SK-N-DZ (cell line): Measurements from ENCODE around the gene ITPK1.
"Not testable (repeated sequence)": the region's sequence is repeated elsewhere in the genome, so short reads cannot be mapped to it uniquely, and the experiment has no call there.

ENCODE experiments used
- DNase-seq: peaks from one replicate; pipeline ENCODE4 v3.0.0-alpha.2; 2015; ENCODE audit warnings: low spot score

ITPK1 gene

GRCh38 chr14:93131257-93131820 lies 15.6 kb upstream of the ITPK1 start:
- not testable (repeated sequence) for DNase-seq

DNA sequence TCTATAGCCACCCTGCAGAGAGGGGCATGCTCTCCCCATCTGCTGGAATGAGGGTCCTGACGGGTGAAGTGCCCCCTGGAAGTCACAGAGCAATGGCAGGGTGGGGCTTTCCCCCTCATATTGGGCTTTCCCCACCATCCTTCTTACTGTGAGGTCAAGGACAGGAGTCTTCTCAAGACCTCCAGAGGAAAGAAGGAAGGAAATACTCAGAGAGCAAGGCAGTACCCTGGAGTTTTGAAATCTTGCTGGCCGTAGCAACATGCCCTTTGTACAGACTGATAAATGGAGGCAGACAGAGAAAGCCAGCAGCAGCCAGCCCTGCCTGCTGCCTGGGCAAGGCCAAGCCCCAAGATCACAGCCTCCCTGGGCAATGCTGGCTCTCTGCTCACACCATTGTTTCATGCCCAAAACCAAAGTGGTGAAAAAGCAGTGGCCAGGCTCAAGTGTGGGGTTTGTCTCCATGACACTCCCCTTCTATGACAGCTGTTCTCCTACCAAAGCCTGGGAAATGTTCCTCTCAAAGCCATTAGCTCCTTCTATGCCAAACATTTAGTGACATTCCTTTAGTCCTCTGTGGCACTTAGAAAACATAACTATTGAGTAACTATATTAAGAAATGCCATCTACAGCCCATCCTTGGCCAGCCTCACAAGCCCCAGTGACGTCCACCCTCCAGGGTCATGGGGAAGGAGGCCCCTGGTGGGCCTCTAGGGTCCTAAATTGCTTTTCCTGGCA lies 13.2 kb upstream of the ITPK1 start:
- no peak for DNase-seq

DNA sequence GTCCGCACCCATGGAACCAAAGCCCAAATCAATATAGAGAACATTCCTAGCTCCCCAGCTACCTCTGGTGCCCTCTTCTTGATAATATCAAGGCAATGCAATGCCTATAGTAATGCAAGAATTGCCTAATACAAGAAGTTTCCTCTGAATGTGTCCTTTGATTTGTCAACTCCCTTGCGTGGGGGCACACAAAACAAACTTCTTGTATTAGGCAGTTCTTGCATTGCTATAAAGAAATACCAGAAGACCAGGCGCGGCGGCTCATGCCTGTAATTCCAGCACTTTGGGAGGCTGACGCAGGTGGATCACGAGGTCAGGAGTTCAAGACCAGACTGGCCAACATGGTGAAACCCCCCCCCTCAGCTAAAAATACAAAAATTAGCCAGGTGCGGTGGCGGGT lies 10.4 kb upstream of the ITPK1 start:
- no peak for DNase-seq

- DNase-seq = no peak
These were observed 7.1 kb upstream of the ITPK1 start for GRCh38 chr14:93122826-93123225.

GRCh38 chr14:93121030-93121834 lies 5.5 kb upstream of the ITPK1 start:
- no peak for DNase-seq

DNA sequence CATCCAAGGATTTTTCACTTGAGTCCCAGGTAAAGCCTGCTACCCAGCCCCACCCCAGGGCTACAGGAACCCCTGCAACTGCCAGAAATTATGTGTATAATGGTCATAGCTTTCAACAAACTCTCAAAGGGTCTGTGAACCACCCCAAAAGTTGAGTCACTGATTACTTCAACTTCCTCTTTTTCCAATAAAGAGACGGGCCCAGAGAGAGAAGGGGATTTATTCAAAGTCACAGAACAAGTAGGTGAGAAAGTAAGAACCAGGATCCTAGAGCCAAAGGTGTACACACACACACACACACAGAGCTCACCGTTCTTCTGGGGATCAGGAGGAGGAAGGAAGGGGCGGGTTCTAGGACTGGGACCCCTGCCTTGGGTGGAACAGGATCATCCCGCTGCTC lies 4.8 kb upstream of the ITPK1 start:
- no peak for DNase-seq

DNA sequence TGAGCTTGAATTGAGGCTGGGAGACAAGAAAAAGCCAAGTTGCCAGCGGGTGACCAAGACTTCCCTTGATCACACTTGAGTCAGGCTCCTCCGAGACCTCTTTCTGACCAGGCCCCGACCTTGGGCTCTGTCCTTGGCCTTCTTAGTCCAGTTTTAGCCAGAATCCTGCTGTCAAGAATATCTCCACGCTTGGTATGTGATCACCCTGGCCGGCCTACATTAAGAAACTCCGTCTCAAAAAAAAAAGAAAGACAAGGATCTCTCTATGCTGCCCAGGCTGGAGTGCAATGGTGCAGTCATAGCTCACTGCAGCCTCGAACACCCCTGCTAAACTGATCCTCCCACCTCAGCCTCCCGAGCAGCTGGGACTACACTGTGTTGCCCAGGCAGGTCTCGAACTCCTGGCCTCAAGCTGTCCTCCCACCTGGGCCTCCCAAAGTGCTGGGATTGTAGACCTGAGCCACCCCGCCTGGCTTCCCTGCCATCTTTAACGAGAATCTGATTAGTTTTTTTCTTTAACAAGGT lies 1.0 kb upstream of the ITPK1 start:
- DNase-seq = no peak

- DNase-seq = peak; percentile 57
These were observed 480 bp downstream of the ITPK1 start for GRCh38 chr14:93115069-93115820.

GRCh38 chr14:93114713-93115068 lies 1.0 kb downstream of the ITPK1 start:
- DNase-seq = no peak

DNA sequence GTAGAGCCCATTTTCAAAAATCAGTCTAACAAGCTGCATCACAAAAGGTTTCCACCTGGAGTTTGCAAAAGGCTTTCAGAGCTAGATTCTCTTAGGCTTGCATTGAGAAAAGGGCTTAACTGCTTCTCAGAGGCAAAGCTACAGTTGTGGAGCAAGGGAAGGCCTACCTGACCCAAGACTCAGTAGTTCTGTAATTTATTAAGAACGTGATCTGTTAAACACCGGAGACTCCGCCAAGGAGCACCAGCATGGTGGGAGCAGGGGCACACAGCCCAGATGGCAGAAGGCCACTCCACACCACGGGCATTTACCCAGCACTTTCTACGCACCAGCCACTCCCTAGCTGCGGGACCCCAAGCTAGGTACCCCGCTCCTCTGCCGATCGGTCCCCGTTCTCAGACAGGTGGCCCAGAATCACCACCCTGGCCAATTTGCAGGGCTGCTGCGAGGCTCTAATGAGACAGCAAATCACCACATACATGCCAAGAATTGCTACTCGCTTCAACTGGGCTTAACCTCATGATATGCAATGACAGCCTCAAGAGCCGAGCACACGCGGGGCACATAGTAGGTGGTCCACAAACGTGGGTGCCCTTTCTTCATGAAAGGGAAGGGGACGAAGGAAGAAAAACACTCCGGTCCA lies 1.5 kb downstream of the ITPK1 start:
- DNase-seq = no peak

DNA sequence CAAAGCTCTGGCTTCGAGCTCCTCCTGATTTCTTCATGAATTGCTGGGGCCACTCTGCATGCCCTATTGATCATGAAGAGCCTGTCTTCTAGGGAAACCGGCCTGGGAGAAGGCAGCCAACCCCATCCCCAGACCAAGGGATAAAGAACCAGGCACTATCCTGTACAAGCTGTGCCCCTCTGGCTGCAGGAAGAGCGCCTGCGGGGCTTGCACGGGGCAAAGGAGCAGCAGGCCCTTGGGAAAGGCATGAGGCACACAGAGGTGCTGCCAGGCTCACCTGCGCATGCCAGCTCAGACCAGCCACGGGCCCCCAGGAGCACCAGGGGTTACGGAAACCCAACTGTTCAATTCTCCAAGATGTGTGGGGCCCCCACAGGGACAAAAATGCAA lies 2.1 kb downstream of the ITPK1 start:
- DNase-seq = no peak

GRCh38 chr14:93112891-93113677 lies 2.6 kb downstream of the ITPK1 start:
- peak; percentile 63 for DNase-seq

- DNase-seq = not testable (repeated sequence)
These were observed 4.2 kb downstream of the ITPK1 start for GRCh38 chr14:93111541-93111940.

- DNase-seq = no peak
These were observed 4.8 kb downstream of the ITPK1 start for GRCh38 chr14:93110856-93111419.

- DNase-seq = no peak
These were observed 5.9 kb downstream of the ITPK1 start for GRCh38 chr14:93109572-93110481.

DNA sequence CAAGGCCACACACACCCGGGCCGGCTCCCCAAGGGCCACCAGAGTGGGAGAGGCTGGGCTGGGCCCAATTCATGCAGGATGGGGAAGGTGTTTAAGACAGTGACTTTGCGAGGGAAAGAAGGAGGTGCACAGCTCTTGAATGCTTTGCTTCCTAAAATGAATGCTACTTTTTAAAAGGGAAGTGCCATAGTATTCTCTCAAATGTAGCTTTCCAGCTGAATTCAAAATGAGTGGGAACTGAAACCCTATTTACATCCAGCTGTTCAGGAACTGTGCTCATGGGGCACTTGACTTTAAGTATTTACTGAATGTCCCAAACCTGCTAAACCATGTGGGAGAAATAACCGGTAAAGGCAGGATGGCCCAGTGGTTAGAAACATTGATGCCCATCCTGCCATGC lies 7.6 kb downstream of the ITPK1 start:
- DNase-seq = no peak

DNA sequence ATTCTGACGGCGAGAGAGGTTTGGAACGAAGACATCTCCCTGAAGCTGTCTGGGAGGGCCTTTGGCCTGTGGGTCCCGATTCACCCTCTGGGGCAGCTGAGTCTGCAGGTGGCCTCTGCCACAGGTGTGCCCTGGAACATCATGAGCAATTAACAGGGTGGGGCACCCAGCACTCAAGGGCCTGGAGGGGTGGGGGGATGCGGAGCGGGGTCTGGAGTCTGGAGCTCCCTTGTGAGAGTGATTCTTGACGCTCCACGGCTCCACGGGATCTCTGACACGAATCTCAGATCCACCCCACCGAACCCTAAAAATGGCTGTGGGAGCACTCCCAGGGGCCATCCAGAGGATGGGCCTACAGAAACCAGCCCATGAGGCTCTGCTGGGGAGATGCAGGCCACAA lies 8.3 kb downstream of the ITPK1 start:
- no peak for DNase-seq

GRCh38 chr14:93106541-93107156 lies 9.1 kb downstream of the ITPK1 start:
- DNase-seq = no peak

GRCh38 chr14:93105856-93106255 lies 9.9 kb downstream of the ITPK1 start:
- DNase-seq = not testable (repeated sequence)
